HFF-Myc (cell line): ENCODE data around the gene ABAT.
"Not testable (repeated sequence)": the region's sequence is repeated elsewhere in the genome, so short reads cannot be mapped to it uniquely, and the experiment has no call there.

Experiments
- DNase-seq: peaks from one replicate; pipeline ENCODE4 v3.0.0-alpha.2; 2011; ENCODE audit warnings: low read depth; ENCODE audit errors: extremely low read depth
- H3K4me3 ChIP-seq: replicated peaks from 2 replicates; pipeline ENCODE4 v1.5.1; 2011; ENCODE audit warnings: low read depth, mild to moderate bottlenecking, control low read depth, low read length
- CTCF ChIP-seq: IDR thresholded peaks from 2 replicates; pipeline ENCODE4 v1.5.1; 2012; ENCODE audit warnings: mild to moderate bottlenecking, low read depth, low read length, control low read depth; ENCODE audit errors: missing control alignments

Gene ABAT

GRCh38 chr16:8704098-8704497, 29.7 kb downstream of the ABAT start:
- TF ChIP-seq CTCF, result no peak
- no peak for DNase-seq
- no peak overlapping the region for H3K4me3 ChIP-seq

GRCh38 chr16:8705100-8705822, 30.8 kb downstream of the ABAT start:
- not testable (repeated sequence) for DNase-seq, H3K4me3 ChIP-seq

GRCh38 chr16:8708536-8708935, 34.1 kb downstream of the ABAT start:
- no peak for DNase-seq
- TF ChIP-seq CTCF, result no peak
- H3K4me3 ChIP-seq, result no peak overlapping the region

GRCh38 chr16:8712589-8713361, 38.4 kb downstream of the ABAT start:
- TF ChIP-seq CTCF, result no peak
- DNase-seq, result no peak
- no peak overlapping the region for H3K4me3 ChIP-seq

- no peak for DNase-seq
- no peak for TF ChIP-seq CTCF
- no peak overlapping the region for H3K4me3 ChIP-seq
Observed at GRCh38 chr16:8713635-8714172, 39.3 kb downstream of the ABAT start.

GRCh38 chr16:8714174-8714573, 39.8 kb downstream of the ABAT start:
- no peak for TF ChIP-seq CTCF
- H3K4me3 ChIP-seq, result no peak overlapping the region
- no peak for DNase-seq

- H3K4me3 ChIP-seq, result no peak overlapping the region
- DNase-seq, result no peak
- no peak for TF ChIP-seq CTCF
Observed at GRCh38 chr16:8714807-8715206, 40.4 kb downstream of the ABAT start.
